ENCODE measurements around the gene PTN.

Gene PTN

GRCh38 chr7:137203351-137203750, 140.2 kb downstream of the PTN start:
- Histone ChIP-seq H3K4me3 (ENCODE audit: low read depth, low read length) (no peak overlapping the region), H3K36me3 (ENCODE audit: control insufficient read depth in 2 of 2, insufficient read depth in 1 of 2, low read length in 2 of 2) (no peaks in the 10 kb centered on the region), H3K27ac (ENCODE audit: extremely low read depth, low read depth, low read length) (no peak overlapping the region), H3K4me1 (ENCODE audit: control insufficient read depth, insufficient read depth, low read length) (no peaks in the 10 kb centered on the region), H3K9me3 (ENCODE audit: control insufficient read depth, insufficient read depth, low read depth, low read length) (no peaks in the 10 kb centered on the region)
- TF ChIP-seq ZNF654 (tag by site-specific recombination; IDR thresholded peaks at IDR 0.05; ENCODE audit: low read depth) = no peak
- TF ChIP-seq ZNF837 (tag by site-specific recombination; IDR thresholded peaks at IDR 0.05) = no peak
- no peak for TF ChIP-seq ZSCAN30 (tag by site-specific recombination; IDR thresholded peaks at IDR 0.05)
- no peak for TF ChIP-seq HOXA7 (CRISPR knock-in tag; IDR thresholded peaks at IDR 0.05; ENCODE audit: borderline replicate concordance)
- TF ChIP-seq ZNF658 (tag by site-specific recombination; IDR thresholded peaks at IDR 0.05) = no peak
- TF ChIP-seq, protein P1, sequence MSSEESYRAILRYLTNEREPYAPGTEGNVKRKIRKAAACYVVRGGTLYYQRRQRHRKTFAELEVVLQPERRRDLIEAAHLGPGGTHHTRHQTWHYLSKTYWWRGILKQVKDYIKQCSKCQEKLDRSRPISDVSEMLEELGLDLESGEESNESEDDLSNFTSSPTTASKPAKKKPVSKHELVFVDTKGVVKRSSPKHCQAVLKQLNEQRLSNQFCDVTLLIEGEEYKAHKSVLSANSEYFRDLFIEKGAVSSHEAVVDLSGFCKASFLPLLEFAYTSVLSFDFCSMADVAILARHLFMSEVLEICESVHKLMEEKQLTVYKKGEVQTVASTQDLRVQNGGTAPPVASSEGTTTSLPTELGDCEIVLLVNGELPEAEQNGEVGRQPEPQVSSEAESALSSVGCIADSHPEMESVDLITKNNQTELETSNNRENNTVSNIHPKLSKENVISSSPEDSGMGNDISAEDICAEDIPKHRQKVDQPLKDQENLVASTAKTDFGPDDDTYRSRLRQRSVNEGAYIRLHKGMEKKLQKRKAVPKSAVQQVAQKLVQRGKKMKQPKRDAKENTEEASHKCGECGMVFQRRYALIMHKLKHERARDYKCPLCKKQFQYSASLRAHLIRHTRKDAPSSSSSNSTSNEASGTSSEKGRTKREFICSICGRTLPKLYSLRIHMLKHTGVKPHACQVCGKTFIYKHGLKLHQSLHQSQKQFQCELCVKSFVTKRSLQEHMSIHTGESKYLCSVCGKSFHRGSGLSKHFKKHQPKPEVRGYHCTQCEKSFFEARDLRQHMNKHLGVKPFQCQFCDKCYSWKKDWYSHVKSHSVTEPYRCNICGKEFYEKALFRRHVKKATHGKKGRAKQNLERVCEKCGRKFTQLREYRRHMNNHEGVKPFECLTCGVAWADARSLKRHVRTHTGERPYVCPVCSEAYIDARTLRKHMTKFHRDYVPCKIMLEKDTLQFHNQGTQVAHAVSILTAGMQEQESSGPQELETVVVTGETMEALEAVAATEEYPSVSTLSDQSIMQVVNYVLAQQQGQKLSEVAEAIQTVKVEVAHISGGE (tag by site-specific recombination; conservative IDR thresholded peaks at IDR 0.05; ENCODE audit: low read depth) = no peak
- CTCF ChIA-PET = no interaction called here
- POLR2A ChIA-PET = no interaction called here

DNA sequence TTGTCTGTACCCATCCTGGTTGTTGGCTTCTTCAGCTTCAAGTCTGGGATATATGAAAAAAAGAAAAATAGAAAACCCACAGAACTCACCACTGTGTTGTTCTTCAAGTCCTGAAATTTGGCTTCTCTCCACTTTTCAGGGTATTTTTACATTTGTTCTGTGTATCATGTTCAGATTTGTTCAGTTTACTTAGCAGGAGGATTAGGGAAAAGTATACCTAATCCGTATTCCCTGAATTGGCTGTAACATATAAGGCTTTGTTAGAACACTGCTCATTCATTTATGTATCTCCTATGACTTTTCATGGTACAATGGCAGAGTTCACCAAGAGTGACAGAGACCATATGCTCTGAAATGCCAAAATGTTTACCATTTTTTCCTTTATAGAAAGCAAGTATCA, 146.9 kb downstream of the PTN start:
- ChIA-PET POLR2A (no interaction called here), CTCF (no interaction called here)
- no peaks in the 10 kb centered on the region for H3K4me1 ChIP-seq (ENCODE audit: control insufficient read depth, insufficient read depth, low read length)
- H3K9me3 ChIP-seq (ENCODE audit: control insufficient read depth, insufficient read depth, low read depth, low read length) = no peaks in the 10 kb centered on the region
- H3K27ac ChIP-seq (ENCODE audit: extremely low read depth, low read depth, low read length) = no peak overlapping the region
- H3K4me3 ChIP-seq (ENCODE audit: low read depth, low read length) = no peak overlapping the region
- no peaks in the 10 kb centered on the region for H3K36me3 ChIP-seq (ENCODE audit: control insufficient read depth in 2 of 2, insufficient read depth in 1 of 2, low read length in 2 of 2)
- TF ChIP-seq ZBTB21 (tag by site-specific recombination; IDR thresholded peaks at IDR 0.05) = no peak
- TF ChIP-seq, protein P2, sequence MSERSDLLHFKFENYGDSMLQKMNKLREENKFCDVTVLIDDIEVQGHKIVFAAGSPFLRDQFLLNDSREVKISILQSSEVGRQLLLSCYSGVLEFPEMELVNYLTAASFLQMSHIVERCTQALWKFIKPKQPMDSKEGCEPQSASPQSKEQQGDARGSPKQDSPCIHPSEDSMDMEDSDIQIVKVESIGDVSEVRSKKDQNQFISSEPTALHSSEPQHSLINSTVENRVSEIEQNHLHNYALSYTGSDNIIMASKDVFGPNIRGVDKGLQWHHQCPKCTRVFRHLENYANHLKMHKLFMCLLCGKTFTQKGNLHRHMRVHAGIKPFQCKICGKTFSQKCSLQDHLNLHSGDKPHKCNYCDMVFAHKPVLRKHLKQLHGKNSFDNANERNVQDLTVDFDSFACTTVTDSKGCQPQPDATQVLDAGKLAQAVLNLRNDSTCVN (tag by site-specific recombination; optimal IDR thresholded peaks at IDR 0.05) = no peak
- TF ChIP-seq ZNF146 (tag by site-specific recombination; IDR thresholded peaks at IDR 0.05) = no peak
- no peak for TF ChIP-seq ZNF214 (tag by site-specific recombination; IDR thresholded peaks at IDR 0.05; ENCODE audit: borderline replicate concordance)
- TF ChIP-seq, protein P1 (tag by site-specific recombination; conservative IDR thresholded peaks at IDR 0.05; ENCODE audit: low read depth) = no peak
- TF ChIP-seq ZNF10 (tag by site-specific recombination; IDR thresholded peaks at IDR 0.05) = no peak
- TF ChIP-seq ZNF623 (tag by site-specific recombination; IDR thresholded peaks at IDR 0.05) = no peak
- no peak for TF ChIP-seq ZNF560 (tag by site-specific recombination; IDR thresholded peaks at IDR 0.05; ENCODE audit: borderline replicate concordance)
- TF ChIP-seq ZNF600 (tag by site-specific recombination; IDR thresholded peaks at IDR 0.05) = no peak
- TF ChIP-seq, protein P3, sequence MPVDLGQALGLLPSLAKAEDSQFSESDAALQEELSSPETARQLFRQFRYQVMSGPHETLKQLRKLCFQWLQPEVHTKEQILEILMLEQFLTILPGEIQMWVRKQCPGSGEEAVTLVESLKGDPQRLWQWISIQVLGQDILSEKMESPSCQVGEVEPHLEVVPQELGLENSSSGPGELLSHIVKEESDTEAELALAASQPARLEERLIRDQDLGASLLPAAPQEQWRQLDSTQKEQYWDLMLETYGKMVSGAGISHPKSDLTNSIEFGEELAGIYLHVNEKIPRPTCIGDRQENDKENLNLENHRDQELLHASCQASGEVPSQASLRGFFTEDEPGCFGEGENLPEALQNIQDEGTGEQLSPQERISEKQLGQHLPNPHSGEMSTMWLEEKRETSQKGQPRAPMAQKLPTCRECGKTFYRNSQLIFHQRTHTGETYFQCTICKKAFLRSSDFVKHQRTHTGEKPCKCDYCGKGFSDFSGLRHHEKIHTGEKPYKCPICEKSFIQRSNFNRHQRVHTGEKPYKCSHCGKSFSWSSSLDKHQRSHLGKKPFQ (tag by site-specific recombination; IDR thresholded peaks at IDR 0.05) = no peak
- no peak for TF ChIP-seq ZNF302 (tag by site-specific recombination; IDR thresholded peaks at IDR 0.05; ENCODE audit: low read depth)
- TF ChIP-seq KLF8 (tag by site-specific recombination; IDR thresholded peaks at IDR 0.05) = no peak
- no peak for TF ChIP-seq ZNF169 (tag by site-specific recombination; IDR thresholded peaks at IDR 0.05)
- TF ChIP-seq ZNF518A (tag by site-specific recombination; conservative IDR thresholded peaks at IDR 0.05; ENCODE audit: low read depth) = no peak
- TF ChIP-seq OSR2 (tag by site-specific recombination; IDR thresholded peaks at IDR 0.05) = no peak

Data from HEK293 (cell line).